ENCODE results near the gene CDK2AP2.
"Not testable (repeated sequence)": the region's sequence is repeated elsewhere in the genome, so short reads cannot be mapped to it uniquely, and the experiment has no call there.

Gene CDK2AP2

DNA sequence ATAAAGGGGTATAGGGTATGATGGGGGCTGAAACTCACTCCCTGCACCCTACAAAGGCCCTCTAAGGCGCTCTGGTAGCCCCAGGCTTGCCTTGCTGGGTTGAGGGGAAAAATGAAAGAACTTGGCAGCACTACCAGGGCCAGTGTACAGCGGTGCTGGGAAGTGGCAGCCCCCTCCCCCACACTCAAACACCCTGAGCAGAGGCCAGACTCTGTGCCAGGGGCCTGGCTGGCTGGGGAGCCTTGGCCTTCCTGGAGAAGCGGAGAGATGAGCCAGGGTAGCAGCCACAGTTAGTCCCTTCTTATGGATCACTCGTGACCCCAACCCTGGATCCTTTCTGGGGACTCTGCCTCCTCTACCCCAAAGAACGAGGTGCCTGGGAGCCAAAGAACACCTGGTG is 41.6 kb downstream of the CDK2AP2 start:
- no peak for DNase-seq (ENCODE audit: low spot score)

- not testable (repeated sequence) for DNase-seq (ENCODE audit: low spot score)
Observed at GRCh38 chr11:67465530-67465929, 42.4 kb downstream of the CDK2AP2 start.

GRCh38 chr11:67465189-67465510 is 42.8 kb downstream of the CDK2AP2 start:
- DNase-seq (ENCODE audit: low spot score), result no peak

- peak; percentile 82 for DNase-seq (ENCODE audit: low spot score)
Observed at GRCh38 chr11:67464411-67465188, 43.4 kb downstream of the CDK2AP2 start.

DNA sequence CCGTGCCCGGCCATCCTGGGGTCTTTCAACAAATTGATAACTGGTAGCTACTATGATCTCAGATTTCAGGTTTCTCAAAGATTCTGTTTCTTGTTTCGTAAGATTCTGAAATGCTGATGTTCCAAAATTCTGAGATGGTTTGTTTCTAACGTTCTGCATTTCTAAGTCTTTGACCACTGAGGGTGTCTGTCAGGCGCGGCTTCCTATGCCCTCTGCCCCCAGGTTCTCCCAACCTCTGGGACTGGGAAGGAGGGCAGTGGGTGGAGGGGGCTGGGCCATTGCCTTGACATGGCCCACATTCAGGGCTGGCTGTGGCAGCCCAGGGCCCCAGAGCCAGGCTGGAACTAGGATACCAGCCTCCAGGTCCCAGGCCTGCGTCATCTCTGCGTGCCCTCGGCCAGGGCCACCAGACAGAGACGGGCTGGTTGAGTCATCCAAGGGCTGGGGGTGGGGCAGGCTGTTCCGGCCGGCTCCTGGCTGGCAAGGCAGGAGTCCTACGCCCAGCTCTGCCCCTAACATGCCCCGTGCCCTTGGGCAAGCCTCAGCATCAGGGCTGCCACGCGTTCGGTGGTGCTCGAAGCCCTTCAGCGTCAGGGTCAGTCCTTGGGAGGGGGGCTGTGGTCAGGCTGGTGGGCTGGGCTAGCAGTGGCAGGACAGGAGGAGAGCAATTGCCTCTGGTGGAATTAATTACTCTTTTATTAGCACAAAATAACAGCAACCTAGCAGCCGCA is 44.1 kb downstream of the CDK2AP2 start:
- DNase-seq (ENCODE audit: low spot score), result no peak

DNA sequence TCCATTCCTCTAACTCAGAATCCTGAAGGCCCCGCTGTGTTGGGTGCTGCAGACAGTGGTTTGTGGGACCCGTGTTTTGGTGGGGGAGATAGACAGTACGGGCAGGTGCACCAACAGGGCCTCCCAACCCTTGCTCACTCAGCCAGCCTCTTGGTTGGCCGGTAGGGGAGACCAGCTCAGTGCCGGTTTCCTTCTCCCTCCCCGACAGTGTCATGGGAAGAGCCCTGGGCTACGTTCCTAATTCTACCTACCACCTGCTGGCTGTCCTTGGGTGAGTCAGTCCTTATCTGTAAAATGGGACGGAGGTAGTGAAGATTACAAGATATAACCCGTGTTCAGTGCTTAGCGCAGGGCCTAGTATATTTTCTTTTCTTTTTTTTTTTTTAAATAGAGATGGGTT is 44.8 kb downstream of the CDK2AP2 start:
- no peak for DNase-seq (ENCODE audit: low spot score)

GRCh38 chr11:67458266-67458665 is 49.7 kb downstream of the CDK2AP2 start:
- DNase-seq (ENCODE audit: low spot score), result no peak

DNA sequence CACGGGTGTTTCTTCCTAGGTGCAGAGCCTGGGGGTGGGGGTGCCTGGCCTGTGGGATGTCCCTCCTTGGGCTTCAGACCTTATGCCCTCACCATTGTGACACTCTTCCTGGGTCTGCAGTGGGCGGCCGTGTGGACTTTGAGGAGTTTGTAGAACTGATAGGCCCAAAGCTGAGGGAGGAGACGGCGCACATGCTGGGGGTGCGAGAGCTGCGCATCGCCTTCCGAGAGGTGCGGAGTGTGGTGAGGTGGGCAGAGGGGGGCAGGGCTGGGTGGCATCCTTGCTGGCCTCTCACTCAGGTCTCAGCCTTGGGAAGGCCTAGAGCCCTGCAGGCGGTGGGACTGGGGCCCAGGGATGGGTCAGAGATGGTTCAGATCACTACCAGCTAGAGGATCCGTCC is 50.5 kb downstream of the CDK2AP2 start:
- DNase-seq (ENCODE audit: low spot score), result no peak

Measured in left forelimb (tissue), 1 donor.